ENCODE data around the gene VSTM2L.

VSTM2L gene

GRCh38 chr20:37903317-37904007, 535 bp downstream of the VSTM2L start:
- peak overlapping the region; percentile 40 for H3K4me2 ChIP-seq (ENCODE audit: low read length)
- peak overlapping the region; percentile 76 for H3K4me3 ChIP-seq (ENCODE audit: low read length)

DNA sequence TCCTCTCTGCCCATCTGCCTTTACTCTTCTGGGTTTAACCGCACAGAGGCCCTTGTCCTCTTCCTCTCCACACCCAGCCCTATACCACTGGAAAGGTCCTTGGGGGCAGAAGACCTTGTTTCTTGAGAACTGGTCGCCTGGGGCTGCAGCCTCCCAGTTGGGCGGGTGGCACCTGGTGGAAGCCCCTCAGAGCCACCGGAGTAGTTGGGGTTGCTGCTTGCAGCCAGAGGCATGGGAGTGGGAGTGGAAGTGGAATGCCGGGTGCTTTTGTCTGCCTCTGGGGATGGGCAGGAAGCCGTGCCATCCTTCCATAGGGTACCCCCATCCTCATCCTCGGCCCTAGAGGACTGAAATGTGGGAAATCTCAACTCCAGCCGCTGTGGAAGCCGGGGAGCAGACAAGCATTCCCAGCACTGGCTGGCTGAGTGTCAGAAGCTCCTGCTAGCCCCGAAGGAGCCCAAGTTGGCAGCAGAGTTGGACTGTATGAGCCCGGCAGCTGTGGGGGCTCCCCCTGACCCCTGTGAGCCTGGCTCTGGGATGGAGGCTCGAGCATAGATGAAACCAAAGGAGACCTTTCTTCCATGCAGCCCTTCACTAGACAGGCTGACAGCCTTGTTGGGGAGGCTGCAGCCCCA, 1.2 kb downstream of the VSTM2L start:
- H3K9me3 ChIP-seq (ENCODE audit: insufficient read depth, low read length), result no peaks in the 10 kb centered on the region
- TF ChIP-seq CTCF (IDR thresholded peaks at IDR 0.05; ENCODE audit: low read depth, low read length) (no peak), EZH2phosphoT487 (IDR thresholded peaks at IDR 0.05; ENCODE audit: low read depth) (no peak)
- peaks cover 10% of the 10 kb centered on the region; the same call in 1 of the 2 replicates for H3K27me3 ChIP-seq (ENCODE audit: low read depth, low read length)
- peak overlapping the region; percentile 61; the same call in 1 of the 2 replicates for H3K9ac ChIP-seq (ENCODE audit: low read length)
- H3K27ac ChIP-seq (ENCODE audit: low read length), result no peak overlapping the region
- H2AFZ ChIP-seq (ENCODE audit: low read depth, low read length), result no peak overlapping the region
- peak overlapping the region; percentile 76; the same call in 1 of the 2 replicates for H3K4me3 ChIP-seq (ENCODE audit: low read length)
- H4K20me1 ChIP-seq (ENCODE audit: insufficient read depth, low read length), result no peaks in the 10 kb centered on the region
- H3K79me2 ChIP-seq (ENCODE audit: low read length), result no peaks in the 10 kb centered on the region
- peaks cover 3% of the 10 kb centered on the region for H3K4me1 ChIP-seq (ENCODE audit: low read length)
- peak overlapping the region; percentile 40 for H3K4me2 ChIP-seq (ENCODE audit: low read length)
- H3K36me3 ChIP-seq (replicated peaks; ENCODE audit: low read depth, low read length), result no peaks in the 10 kb centered on the region

More at GRCh38 chr20:37903317-37904007, 535 bp downstream of the VSTM2L start:
- H3K79me2 ChIP-seq (ENCODE audit: low read length), result no peaks in the 10 kb centered on the region
- H3K27me3 ChIP-seq (ENCODE audit: low read depth, low read length), result peaks cover 11% of the 10 kb centered on the region; the same call in 1 of the 2 replicates
- H3K27ac ChIP-seq (ENCODE audit: low read length), result no peak overlapping the region
- no peaks in the 10 kb centered on the region for H3K9me3 ChIP-seq (ENCODE audit: insufficient read depth, low read length)
- H3K9ac ChIP-seq (ENCODE audit: low read length), result peak overlapping the region; percentile 61
- TF ChIP-seq CTCF (IDR thresholded peaks at IDR 0.05; ENCODE audit: low read depth, low read length) (peak; percentile 59), EZH2phosphoT487 (IDR thresholded peaks at IDR 0.05; ENCODE audit: low read depth) (no peak)
- H3K36me3 ChIP-seq (replicated peaks; ENCODE audit: low read depth, low read length), result no peaks in the 10 kb centered on the region
- peaks cover 10% of the 10 kb centered on the region for H3K4me1 ChIP-seq (ENCODE audit: low read length)
- no peaks in the 10 kb centered on the region for H4K20me1 ChIP-seq (ENCODE audit: insufficient read depth, low read length)
- H2AFZ ChIP-seq (ENCODE audit: low read depth, low read length), result no peak overlapping the region

DNA sequence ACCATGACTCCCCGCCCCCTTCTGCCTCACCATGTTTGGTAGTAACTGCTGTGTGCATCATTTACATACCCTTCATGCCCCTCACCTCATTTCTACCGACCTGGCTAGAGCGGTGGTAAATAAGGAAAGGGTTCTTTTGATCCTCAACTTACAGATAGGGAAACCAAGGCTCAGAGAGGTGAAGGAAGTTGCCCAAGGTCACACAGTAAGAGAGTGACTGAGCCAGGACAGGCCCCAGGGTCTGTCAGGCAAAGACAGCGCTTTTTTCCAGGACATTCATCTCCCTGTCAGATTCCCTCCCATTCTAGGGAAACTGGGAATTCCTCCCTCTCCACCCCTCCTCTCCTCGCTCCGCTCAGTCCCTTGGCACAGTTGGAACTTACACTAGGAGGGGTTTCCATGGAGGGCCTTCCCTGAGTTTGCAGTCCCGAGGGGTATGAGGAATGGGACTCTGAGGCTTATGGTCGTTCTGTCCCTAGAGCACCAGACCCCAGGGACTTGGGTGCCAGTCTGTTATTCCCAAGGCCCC, 2.0 kb downstream of the VSTM2L start:
- no peaks in the 10 kb centered on the region for H3K79me2 ChIP-seq (ENCODE audit: low read length)
- no peak overlapping the region for H2AFZ ChIP-seq (ENCODE audit: low read depth, low read length)
- no peak overlapping the region for H3K4me2 ChIP-seq (ENCODE audit: low read length)
- H3K27ac ChIP-seq (ENCODE audit: low read length), result no peak overlapping the region
- H4K20me1 ChIP-seq (ENCODE audit: insufficient read depth, low read length), result no peaks in the 10 kb centered on the region
- H3K4me3 ChIP-seq (ENCODE audit: low read length), result no peak overlapping the region
- TF ChIP-seq EZH2phosphoT487 (IDR thresholded peaks at IDR 0.05; ENCODE audit: low read depth) (no peak), CTCF (IDR thresholded peaks at IDR 0.05; ENCODE audit: low read depth, low read length) (no peak)
- no peaks in the 10 kb centered on the region for H3K9me3 ChIP-seq (ENCODE audit: insufficient read depth, low read length)
- H3K27me3 ChIP-seq (ENCODE audit: low read depth, low read length), result 0 out of 2 replicates have a peak, but pooled peaks cover 4% of the 10 kb centered on the region
- no peak overlapping the region for H3K9ac ChIP-seq (ENCODE audit: low read length)
- H3K4me1 ChIP-seq (ENCODE audit: low read length), result no peaks in the 10 kb centered on the region; the same call in 1 of the 2 replicates
- no peaks in the 10 kb centered on the region for H3K36me3 ChIP-seq (replicated peaks; ENCODE audit: low read depth, low read length)

Measured in OCI-LY3 (cell line).